Stimulated activated CD4-positive, alpha-beta T cell treated with anti-CD3 and anti-CD28 coated beads, TNF-alpha, amount 100 ng/mL, for 24 hours (primary cell): ENCODE results near the gene SLC16A10.
"Not testable (repeated sequence)": the region's sequence is repeated elsewhere in the genome, so short reads cannot be mapped to it uniquely, and the experiment has no call there.

Experiments used
- DNase-seq, 3 experiments: peaks; one replicate each; pipeline ENCODE4 v3.0.0-alpha.2; 2020; ENCODE audit warnings: low read depth in 3 of 3

Gene SLC16A10

DNA sequence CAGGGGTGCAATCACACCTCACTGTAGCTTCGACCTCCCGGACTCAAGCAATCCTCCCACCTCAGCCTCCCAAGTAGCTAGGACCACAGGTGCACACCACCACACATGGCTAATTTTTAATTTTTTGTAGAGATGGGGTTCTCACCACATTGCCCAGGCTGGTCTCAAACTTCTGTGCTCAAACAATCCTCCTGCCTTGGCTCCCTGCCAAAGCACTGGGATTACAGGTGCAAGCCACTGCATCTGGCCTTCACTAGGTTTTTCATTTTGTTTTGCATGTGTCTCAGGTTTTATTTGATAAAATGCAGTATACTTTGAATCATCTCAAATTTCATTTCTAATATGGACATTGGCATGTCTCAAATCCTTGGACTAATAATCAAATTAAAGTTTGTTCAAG is 98.7 kb downstream of the SLC16A10 start:
- DNase-seq, result no peak

DNA sequence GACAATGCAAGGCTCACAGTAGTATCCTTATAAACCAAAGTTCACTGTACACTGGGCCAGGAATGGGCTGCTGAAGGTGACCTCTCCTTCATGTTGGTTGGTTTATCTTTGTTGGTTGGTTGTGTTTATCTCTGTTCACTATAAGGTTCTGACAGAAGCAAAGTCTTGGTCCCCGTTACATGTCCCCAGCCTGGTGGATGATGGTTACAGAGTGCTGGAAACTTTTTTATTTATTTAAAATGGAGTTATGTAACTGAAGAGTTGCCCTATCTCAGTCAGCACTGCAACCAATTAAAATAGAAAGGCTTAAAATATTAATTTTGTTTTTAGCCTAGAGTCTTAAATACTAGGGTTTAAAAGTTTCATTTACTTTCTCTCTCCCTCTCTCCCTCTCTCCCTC is 100.6 kb downstream of the SLC16A10 start:
- no peak for DNase-seq

DNA sequence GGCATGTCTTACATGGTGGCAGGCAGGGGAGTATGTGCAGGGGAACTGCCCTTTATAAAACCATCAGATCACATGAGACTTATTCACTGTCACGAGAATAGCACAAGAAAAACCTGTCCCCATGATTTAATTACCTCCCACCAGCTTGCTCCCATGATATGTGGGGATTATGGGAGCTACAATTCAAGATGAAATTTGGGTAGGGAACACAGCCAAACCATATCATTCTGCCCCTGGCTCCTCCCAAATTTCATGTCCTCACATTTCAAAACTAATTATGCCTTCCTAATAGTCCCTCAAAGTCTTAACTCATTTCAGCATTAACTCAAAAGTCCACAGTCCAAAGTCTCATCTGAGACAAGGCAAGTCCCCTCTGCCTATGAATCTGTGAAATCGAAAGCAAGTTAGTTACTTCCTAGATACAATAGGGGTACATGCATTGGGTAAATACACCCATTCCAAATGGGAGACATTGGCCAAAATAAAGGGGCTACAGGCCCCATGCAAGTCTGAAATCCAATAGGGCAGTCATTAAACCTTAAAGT is 102.4 kb downstream of the SLC16A10 start:
- DNase-seq, result not testable (repeated sequence)

DNA sequence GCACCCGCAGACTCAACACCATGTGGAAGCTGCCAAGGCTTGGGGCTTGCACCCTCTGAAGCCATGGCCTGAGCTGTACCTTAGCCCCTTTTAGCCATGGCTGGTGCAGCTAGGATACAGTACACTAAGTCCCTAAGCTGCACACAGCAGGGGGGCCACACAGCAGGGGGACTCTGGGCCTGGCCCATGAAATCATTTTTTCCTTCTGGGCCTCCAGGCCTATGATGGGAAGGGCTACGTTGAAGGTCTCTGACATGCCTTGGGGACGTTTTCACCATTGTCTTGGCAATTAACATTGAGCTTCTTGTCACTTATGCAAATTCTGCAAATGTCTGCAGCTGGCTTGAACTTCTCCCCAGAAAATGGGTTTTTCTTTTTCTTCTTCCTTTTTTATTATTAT is 103.3 kb downstream of the SLC16A10 start:
- no peak for DNase-seq

DNA sequence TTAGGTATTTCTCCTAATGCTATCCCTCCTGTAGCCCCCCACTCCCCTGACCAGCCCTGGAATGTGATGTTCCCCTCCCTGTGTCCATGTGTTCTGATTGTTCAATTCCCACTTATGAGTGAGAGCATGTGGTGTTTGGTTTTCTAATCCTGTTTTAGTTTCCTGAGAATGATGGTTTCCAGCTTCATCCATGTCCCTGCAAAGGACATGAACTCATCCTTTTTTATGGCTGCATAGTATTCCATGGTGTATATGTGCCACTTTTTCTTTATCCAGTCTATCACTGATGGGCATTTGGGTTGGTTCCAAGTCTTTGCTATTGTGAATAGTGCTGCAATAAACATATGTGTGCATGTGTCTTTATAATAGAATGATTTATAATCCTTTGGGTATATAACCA is 103.8 kb downstream of the SLC16A10 start:
- DNase-seq, result not testable (repeated sequence)

DNA sequence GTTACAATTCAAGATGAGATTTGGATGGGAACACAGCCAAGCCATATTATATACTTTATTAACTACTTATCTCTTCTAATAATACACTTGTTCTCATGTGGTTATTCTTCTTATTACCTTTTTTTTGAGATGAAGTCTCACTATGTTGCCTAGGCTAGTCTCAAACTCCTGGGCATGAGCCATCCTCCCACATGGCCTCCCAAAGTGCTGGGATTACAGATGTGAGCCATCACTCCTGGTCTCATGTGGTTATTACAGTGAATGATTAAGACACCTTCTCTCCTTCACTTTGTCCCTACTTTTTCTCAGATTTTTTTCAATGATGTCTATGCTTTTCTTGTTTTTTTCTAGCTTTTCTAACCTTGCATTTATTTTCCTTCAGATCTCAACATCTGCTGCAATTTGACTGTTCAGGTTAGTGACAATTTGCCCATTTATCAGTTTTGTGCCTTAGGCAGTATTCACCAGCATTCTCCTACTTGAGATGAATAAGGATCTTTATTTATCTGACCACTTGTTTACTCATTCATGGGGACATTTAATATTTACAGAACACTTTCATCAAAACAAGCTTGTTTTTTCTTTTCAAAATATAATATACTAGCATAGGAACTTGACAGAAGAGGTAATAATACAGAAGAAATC is 105.7 kb downstream of the SLC16A10 start:
- DNase-seq, result no peak

DNA sequence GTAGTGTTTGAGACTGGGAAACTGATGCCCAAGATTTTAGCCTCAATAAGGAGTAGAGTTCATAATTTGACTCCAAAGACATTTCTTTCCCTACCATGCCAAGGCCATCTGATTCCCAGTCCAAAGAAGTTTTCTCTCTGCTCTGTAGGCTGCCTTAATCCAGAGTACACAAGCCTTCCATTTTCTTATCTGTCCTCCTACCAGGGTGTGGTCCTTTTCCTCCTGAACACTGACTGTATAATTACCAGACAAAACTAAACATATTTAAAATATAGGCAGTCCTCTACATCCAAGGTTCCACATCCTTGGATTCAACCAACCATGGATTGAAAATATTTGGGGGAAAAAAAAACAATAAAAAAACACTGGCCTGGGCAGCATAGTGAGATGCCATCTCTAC is 108.4 kb downstream of the SLC16A10 start:
- no peak for DNase-seq

DNA sequence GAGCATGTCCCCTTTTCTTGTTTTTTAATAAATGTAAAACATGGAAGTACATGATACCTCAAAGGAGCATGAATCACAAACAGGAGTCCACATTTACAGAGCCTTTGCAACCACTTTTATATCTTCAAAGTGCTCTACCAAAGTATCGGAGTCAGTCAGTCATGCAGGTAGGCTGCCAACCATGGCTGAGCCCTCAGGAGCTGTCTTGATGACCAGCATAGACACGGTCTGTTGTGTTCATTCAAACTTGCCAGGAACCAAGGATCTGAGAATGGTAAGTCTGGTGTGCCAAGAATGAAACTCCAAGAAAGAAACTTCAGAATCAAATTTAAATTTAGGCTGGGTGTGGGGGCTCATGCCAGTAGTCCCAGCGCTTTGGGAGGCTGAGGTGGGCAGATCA is 111.5 kb downstream of the SLC16A10 start:
- no peak for DNase-seq

DNA sequence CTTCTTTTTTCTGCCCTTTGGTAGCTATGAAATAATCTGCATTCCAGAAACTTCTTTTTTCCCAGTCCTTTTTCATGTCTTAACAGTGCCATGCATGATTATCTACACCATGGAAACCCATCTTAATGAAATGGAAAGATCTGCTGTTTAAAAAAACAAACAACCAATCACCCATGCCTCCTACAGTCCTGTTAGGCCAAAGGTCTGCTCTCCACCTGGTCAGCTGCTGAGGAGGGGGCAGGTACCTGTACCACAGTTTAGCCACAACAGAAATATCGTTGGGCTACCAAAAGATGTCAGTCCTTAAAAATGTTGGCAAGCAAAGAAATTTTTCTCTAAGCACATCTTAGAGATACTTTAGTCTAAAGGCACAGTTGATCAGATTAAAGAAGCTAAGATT is 112.6 kb downstream of the SLC16A10 start:
- no peak for DNase-seq

DNA sequence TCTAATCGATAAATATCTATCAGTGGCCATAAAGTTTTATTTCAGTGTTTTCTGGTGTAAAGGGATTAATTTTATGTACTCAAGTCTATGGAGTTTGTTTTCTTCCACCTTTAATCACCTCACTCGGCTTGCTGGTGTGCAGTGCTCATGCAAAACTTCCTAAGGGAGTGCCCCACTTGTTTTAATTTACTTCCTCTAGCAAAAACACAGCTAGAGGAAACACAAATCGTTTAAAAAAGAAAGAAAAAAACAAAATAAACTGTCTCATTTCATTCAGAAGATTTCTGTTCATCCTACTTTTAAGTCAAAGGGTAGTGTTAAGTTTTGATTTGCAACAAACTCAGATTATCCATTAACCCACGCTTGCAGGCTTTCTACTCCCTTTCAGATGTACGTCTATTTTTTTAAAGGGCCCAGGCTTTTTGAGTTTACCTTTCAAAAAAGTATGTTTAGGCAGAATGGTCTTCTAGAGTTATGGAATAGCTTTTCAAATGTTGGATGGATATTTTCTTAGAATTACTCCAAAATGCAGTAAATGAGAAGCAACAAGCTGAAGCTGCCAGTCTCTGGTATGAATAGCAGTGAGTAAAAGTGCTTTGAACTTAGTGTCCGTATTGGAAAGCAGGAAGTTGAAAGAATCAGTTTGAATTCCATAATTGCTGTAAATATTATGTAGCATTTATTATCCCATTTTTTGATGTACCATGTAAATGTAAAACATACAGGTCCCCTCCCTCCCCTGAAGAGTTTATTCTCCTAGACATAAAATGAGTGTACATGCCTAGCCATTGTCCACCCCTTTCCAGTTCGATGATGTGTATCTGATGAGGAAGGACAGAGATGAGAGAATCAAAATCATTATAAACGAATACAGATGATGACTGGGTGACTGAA is 113.3 kb downstream of the SLC16A10 start:
- DNase-seq, result no peak

DNA sequence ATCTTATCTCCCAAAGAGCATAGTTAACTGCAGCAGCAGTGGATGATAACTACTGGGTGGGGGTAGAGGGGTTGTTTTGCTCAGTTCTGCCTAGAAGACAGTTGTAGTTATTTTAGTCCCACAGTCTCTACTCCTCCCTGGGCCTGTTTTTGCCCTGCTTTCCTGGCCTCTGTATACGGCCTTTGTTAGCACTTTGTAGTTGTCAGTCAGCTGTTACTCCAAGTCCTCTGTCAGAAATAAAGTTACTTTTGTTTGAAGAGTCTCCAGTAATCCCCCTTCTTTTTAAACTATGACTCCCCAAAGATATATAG is 113.9 kb downstream of the SLC16A10 start:
- DNase-seq, result no peak

DNA sequence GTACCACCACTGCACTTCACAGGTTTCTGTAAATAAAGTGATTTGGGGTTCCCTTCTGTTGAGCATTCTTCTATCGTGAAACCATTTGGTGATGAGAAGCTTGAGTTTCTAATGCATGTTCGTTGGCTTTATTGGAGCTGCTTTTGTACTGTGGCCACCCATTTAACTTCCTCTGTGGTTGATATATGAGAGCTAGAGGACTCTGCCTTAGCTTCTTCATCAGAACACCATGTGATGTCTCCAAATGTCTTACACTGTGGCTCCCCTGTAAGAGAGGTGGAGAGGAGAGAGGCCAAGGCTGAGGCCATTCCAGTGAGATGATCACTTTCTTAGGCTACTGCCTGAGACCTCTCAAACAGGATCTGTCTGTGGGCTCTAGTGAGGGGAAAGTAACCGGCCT is 114.5 kb downstream of the SLC16A10 start:
- DNase-seq, result no peak

DNA sequence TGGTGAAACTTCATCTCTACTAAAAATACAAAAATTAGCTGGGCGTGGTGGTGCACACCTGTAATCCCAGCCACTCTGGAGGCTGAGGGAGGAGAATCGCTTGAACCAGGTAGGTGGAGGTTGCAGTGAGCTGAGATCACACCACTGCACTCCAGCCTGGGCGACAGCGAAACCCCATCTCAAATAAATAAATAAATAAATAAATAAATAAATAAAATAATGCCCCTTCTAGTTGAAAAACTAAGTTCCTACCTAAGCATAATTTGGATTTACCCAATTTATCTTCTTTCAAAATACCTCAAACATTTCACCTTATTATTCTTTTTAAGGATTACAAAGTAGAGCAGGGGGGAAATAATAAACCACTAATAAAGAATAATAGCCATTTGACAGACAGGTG is 116.2 kb downstream of the SLC16A10 start:
- DNase-seq, result not testable (repeated sequence)

DNA sequence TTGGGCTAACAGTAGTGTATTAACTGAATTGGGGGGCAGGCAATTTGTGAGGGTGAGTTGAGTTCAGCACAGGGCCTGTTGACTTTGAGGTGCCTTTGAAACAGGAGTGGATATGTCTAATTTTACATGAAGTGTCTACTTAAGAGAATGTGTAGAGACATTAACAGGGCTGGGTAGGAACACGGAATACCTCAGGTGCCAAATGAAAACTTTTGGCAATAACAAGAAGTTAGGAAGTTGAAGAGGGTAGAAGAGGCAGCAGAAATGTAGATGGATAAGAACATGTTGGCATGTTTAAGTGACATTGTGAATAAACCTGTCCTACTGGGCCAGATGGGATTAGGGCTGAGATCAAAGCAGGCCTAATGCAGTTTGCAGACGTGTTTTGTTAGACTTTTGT is 117.0 kb downstream of the SLC16A10 start:
- no peak for DNase-seq

DNA sequence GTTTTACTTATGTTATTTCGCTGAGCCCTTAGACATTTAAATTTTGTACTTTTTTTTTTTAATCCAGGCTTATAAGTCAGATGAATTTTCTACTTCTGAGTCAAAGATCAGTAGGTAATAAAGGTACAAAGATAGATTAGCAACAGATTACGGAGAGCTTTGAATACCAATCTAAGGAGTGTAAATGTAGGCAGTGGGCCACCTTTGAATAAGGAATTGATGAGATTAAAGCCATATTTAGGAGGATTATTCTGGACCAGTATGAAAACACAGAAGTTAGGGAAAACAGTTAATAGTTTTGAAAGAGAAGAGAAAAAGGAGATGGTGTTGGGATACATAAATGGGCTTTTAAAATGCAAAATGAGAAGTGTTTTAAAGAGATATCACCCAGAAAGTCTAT is 117.6 kb downstream of the SLC16A10 start:
- DNase-seq, result no peak

DNA sequence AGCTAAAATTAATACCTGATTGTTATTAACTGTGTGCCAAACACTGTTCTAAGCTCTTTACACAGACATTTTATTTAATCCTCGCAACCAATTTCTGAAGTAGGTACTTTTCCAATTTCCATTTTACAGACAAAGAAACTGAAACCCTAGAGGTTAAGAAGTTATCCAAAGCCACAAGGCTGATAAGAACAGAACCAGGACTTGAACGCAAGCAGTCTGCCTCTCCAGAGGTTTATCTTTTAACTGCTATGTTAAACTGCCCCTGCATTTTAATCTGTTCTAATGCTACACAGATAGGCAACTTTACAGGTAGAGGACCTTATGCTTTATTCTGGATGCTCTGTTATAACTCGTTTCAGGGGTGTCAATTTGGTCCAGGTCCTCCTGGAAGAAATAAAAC is 118.2 kb downstream of the SLC16A10 start:
- DNase-seq, result no peak

DNA sequence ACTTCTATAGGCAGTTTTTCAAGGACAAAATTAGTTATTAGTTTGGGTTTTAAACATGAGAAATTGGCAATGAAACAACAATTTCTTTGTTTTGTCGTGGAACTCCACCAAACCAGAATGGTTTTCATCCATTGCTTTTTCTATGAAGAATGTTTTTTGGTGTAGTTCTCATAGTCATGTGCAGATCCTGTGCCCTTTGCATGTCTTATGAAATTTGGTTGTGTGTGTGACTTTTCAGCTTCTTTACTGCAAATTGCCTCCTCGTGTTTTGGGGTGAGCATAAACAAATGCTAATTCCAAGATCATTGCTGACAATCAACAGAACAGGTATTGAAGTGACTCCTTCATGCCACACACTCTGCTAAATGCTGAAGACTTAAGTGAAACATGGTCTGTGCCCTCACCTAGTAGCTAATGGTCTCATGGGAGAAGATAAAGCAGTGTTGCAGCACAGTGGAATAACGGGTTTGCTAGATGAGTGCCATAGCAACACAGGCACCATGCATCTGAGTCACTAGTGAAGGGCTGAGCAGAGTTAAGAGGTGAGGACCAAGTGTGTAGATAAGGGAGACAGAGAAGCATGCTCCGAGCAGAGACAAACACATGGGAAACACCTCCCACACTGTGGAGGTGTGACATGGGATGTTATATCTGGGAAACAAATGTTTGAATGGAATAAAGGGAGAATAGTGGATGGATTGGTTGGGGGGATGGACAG is 120.0 kb downstream of the SLC16A10 start:
- no peak for DNase-seq

DNA sequence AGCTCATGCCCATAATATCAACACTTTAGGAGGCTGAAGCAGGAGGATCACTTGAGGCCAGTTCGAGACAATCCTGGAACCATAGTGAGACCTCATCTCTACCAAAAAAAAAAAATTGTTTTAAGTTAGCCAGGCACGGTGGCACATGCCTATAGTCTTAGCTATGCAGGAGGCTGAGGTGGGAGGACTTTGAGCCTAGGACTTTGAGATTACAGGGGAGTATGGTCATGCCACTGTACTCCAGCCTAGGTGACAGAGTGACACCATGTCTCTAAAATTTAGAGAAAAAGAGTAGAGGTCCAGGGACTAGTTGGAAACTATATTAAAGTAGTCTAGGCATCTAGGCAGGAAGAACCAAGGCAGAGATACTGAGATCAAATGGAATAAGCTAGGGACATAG is 121.6 kb downstream of the SLC16A10 start:
- DNase-seq, result no peak

DNA sequence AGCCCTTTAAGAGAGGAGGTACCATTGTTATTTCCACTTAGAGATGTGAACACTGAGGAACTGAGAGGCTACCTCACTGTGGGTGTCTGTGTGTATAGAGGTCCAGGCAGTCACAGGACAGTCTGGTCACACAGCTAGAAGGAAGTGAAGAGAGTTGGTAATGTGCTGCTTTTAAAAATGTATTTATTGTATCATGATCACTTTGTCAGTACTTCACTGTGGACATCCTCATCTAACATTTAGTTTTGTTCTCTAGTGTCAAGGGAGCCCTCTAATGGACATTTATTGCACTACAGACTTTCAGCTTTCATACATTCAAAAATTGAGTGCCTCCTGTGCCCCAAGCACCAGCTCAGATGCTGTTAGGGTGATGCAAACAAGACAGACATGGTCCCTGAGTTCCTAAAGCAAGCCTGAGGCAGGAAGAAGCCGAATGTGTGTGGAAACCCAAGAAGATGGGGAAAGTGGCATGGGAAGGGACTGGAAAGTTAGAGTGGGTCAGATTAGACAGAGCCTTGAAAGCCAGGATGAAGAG is 123.0 kb downstream of the SLC16A10 start:
- DNase-seq, result no peak

DNA sequence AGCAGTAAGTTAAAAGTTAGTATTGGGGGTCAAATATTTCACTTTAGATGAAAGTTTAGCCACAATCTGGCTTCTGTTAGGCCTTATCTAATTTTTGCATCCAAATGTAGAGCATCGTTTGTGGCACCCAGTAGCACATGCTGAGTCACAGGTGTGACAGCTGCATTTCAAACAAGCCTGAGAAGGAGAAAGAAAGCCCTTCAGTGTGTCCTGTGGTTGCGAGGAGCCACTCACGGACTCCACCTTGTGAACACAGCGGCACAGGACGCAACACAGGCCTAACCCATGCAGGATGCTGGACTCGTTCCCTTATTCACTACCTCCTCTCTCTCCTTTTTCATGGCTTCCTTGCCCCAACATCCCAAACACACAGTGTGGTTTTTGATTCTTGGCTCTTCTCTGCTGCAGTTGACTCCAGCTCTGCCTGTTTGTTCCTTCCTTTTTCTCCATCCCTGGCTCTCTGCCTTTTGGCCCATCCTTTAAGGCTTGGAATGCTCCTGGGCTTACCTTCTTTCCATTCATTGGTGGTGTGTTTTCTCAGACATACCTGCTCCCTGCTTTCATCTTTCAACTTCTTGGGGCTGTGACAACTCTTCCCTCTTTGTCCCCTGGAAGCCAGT is 124.2 kb downstream of the SLC16A10 start:
- DNase-seq, result no peak

DNA sequence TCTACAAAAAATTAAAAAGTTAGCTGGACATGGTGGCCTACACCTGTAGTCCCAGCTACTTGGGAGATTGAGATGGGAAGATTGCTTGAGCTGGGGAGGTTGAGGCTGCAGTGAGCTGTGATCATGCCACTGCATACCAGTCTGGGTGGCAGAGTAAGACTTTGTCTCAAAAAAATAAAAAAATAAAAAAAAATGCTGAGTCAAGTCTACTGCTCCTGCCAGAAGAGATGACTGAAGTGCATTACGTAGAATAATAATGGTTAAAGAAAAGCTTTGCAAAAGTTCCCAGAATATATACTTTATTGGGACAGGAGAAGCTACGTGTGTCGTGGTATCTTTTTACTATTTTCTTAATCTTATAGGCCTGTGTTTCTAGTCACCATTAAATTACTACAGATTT is 125.3 kb downstream of the SLC16A10 start:
- DNase-seq, result no peak

DNA sequence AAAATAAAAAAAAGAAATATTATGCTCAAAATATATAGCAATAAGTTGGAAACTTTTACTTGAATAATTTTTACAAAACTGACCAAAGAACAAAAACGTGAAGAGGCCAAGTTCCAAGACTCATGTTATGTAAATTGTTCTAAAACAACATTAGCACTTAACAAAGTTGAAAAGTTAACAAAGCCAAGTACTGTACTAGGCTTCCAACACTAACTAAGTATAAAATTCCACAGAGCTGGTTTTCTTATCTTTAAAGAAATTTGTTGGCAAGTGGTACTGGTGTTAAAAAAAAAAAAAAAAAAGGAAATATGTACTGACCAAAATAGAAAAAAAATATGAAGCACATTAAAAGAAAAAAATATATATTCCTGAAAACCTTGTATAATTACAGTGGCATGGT is 127.8 kb downstream of the SLC16A10 start:
- DNase-seq, result no peak
